Measurements from ENCODE around the gene SLC25A1.

Gene SLC25A1

DNA sequence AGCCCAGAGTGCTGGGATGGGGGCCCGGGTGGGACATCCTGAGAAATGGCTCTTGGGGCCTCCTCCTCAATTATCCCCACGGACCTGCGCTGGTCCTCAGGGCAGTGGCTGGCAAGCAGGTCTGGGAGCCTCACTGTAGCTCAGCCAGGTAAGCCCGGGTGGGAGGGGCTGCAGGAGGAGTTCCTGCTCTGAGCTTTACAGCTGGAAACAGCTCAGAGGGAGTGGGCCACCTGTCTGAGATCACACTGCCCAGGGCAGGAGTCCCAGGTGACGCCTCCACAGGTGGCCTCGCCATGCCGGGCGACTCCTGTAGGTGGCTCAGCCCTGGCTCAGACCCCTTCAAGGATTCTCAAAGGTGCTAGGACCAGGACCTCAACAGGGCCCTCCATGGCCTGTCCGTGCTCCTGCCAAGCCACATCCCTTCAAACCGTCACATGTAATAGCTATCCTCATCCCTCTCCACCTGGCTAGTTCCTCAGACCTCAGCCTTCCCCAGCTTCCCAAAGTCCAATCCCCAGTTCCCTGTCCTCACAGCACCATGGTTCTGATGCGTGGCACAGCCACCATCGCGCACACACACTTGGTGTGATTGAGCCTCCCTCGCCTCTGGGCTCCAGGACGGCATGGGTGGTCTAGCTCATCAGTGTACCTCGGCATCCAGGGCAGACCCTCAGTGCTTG, 51.1 kb downstream of the SLC25A1 start:
- TF ChIP-seq PAX5 (IDR thresholded peaks at IDR 0.05; ENCODE audit: insufficient read depth, low read length, severe bottlenecking) = no peak
- TF ChIP-seq POLR2A (IDR thresholded peaks at IDR 0.05; ENCODE audit: low read depth, low read length) = no peak
- no peak for TF ChIP-seq TAF1 (IDR thresholded peaks at IDR 0.05; ENCODE audit: low read depth, low read length)
- TF ChIP-seq POU2F2 (IDR thresholded peaks at IDR 0.05; ENCODE audit: low read depth, low read length) = no peak
- no peak for TF ChIP-seq POLR2AphosphoS5 (IDR thresholded peaks at IDR 0.05; ENCODE audit: low read depth, low read length)
- no peak for TF ChIP-seq SPI1 (IDR thresholded peaks at IDR 0.05; ENCODE audit: low read depth, low read length)
- FAIRE-seq (no peak), DNase-seq (ENCODE audit: insufficient read length, low spot score) (no peak)

DNA sequence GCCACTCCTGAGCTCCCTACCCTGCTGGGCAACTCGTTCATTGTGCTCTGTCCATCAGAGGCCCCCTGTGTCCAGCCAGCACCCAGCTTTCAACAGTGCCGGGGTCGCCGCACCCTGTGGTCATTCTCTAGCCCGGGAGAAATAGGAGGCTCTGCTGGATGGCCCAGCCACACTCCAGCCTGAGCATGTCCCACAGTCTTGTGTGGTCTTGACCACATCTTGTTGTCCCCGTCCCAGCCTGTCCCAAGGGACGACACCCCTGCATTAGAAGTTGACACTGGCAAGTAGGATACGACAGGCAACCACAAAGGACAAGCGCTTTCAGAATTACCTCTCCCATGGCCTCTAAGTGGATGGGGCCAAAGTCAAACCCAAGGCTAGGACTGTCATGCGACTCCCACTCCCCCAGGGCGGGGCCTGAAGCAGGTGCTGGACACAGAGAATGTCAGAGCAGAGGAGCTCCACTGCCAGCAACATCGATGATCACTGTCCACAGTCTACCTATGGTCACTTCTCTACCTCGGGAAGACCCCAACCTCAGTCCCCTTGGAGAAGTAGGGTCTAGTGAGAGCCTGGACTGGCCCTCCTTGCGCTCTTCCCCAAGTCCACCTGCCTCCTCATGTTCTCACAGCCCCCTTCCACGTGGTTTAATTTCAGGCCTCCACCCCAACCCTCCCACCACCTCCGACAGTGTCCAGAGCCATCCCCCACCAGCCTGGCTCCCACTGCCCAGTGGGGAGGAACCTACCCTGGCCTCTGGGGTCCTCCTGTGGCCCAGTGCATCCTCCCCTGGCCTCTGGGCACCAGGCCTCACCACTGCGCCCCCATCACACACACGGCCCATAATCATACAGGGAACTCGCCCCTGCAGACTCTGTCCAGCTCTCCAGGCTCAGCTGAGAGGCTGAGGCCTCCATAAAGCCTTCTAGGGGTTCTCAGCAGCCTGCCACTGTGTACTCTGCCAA, 51.9 kb downstream of the SLC25A1 start:
- DNase-seq (ENCODE audit: insufficient read length, low spot score) = no peak
- TF ChIP-seq POLR2AphosphoS5 (IDR thresholded peaks at IDR 0.05; ENCODE audit: low read depth, low read length) (no peak), SPI1 (IDR thresholded peaks at IDR 0.05; ENCODE audit: low read depth, low read length) (no peak), POLR2A (IDR thresholded peaks at IDR 0.05; ENCODE audit: low read depth, low read length) (no peak), TAF1 (IDR thresholded peaks at IDR 0.05; ENCODE audit: low read depth, low read length) (no peak), POU2F2 (IDR thresholded peaks at IDR 0.05; ENCODE audit: low read depth, low read length) (no peak), PAX5 (IDR thresholded peaks at IDR 0.05; ENCODE audit: insufficient read depth, low read length, severe bottlenecking) (no peak)
- no peak for FAIRE-seq
